SW480 (cell line): ENCODE data around the gene ZNF697.
"Not testable (repeated sequence)": the region's sequence is repeated elsewhere in the genome, so short reads cannot be mapped to it uniquely, and the experiment has no call there.

Source experiments
- DNase-seq: peaks from one replicate; pipeline ENCODE4 v3.0.0-alpha.2; 2016; ENCODE audit warnings: low spot score

The ZNF697 gene

DNA sequence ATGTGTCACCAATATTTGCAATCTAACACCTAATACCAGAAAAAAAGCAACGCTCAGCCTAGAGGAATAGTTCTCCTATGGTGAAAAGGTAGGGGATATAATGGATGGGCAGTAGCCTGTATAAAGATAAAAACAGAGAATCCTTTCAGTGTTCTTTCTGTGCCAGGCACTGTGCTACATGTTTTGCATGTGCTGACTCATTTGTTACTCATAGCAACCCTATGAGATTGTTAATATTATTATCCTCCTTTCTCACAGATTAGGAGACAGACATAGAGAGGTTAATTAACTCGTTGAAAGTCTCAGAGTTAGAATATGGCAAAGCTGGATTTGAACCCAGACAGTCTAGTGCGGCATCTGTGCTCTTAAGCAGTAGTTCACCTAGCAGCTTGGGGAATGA is 45.3 kb downstream of the ZNF697 start:
- not testable (repeated sequence) for DNase-seq

- no peak for DNase-seq
Observed at GRCh38 chr1:119602169-119602568, 45.9 kb downstream of the ZNF697 start.

- no peak for DNase-seq
Observed at GRCh38 chr1:119600976-119601375, 47.1 kb downstream of the ZNF697 start.

DNA sequence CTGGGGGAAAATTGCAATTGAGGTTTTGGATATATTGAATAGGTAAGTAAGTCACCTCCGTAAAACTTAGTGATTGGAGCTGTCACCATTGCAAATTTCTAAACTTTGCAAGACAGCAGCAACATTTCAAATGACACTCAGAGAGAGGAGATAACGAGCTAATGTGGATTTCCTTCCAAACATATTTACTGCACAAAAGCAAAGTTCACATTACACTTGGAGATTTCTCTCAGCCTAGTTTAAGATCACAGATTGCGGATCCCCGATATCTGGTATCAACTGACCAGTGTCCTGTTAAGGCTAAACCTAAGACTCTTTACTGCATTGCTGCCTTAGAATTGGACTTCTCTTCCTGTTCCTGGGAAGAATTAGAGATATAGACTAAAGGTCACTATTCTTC is 47.5 kb downstream of the ZNF697 start:
- no peak for DNase-seq

DNA sequence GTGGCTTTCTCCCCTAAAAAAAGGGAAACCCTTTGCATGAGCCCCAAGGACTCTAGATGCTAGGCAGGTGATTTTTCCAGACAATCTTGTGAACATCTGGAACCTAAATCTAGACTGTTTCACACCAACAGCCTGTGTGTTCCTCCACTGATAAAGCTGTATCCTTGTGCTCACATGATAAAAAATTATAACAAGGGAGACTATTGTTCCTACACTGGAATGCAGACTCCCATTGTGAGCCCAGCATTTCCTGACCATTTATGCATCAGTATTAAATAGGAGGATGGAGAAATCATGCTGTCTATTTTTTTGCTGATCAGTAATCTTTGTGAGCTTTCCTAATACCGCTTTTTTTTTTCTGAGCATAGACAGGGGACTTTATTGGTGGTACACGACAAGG is 52.5 kb downstream of the ZNF697 start:
- DNase-seq: no peak

DNA sequence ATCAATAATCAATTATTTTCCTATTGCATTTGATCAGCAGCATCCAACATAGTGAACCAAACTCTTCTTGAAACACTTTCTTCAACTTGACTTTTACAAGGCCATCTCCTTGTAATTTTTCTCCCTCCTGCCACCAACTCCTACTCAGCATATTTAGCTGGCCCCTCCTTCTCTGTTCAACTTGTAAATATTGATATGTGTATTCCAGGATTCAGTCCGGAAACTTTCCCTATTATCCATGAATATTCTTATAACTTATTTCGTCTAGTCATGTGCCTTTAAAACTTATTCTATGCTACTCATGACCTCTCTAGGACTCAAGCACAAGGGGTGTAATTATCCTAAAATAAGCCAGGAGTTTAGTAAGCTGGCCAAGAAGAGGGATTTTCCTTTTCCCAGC is 52.9 kb downstream of the ZNF697 start:
- no peak for DNase-seq

DNA sequence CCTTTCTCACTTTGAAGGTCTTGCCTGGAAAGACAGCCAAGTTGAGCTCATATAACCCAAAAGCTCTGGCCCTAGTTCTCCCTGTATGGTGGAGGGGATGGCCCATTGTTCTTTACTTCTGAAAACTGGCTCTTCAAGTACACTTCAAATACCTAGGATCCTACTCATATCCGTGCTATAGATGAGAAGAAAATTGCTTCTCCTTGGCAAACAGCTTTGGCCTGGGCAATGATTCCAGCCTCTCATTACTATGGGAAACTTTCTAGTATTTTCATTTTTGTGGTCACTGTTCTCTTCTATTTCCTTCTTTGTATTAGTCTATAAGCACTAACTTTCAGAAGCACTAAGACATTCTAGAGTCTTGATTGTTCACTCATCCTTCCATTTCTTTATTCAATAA is 53.7 kb downstream of the ZNF697 start:
- no peak for DNase-seq

DNA sequence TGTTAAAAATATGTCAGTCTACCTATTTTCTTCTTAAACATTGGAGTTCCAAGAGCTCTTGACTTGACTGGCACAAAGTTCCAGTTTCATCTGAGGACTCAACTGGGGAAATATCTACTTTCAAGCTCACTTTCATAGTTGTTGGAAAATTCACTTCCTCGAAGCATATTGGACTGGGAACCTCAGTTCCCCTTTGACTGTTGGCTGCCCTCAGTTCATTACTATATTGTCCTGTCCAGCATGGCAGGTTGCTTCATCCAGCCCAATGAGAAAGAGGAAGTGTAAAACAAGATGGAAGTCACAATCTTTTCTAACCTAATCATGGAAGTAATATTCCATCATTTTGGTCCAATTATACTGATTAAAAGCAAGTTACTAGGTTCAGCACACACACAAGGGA is 54.3 kb downstream of the ZNF697 start:
- no peak for DNase-seq

GRCh38 chr1:119590393-119590792 is 57.7 kb downstream of the ZNF697 start:
- no peak for DNase-seq

GRCh38 chr1:119588621-119589020 is 59.4 kb downstream of the ZNF697 start:
- no peak for DNase-seq

- DNase-seq: peak; percentile 30
Observed at GRCh38 chr1:119587341-119587740, 60.7 kb downstream of the ZNF697 start.

GRCh38 chr1:119585801-119586200 is 62.3 kb downstream of the ZNF697 start:
- not testable (repeated sequence) for DNase-seq

DNA sequence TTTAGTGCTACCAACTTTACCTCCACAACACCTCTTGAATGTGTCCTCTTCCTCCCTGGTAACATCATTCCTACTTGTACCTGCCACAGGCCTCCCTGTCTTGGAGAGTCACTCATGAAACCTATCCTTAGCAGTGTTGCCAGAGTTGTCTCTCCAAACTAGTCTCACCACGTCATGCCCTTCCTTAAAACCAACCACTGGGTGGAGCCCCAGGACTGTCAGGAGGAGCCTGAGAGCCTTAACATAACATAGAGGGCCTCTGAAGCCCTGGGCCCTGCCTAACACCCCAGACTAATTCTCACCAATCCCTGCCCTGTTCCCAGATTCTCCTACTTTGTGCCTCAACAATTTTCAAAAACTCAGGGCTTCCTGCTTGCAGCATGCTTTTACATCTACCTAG is 65.3 kb downstream of the ZNF697 start:
- DNase-seq: peak; percentile 55

DNA sequence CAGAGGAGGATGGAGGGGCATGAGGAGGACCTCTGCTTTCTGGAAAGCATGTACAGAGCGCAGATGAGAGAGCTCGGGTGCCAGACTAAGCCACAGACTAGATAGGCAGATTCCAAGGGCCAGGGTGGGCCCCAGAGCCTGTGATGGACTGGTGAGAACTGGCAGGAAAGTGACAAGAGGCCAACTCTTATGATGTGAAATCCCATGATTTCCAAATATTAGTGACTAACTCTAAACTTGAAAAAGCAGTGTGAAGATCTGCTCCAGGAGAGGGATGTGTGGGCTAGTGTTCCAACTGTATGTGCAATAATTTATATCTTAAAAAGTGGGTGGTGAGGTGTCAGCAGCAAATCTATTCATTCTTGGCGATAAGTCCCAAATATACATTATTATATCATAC is 67.0 kb downstream of the ZNF697 start:
- DNase-seq: not testable (repeated sequence)

GRCh38 chr1:119573886-119574285 is 74.2 kb downstream of the ZNF697 start:
- DNase-seq: no peak

DNA sequence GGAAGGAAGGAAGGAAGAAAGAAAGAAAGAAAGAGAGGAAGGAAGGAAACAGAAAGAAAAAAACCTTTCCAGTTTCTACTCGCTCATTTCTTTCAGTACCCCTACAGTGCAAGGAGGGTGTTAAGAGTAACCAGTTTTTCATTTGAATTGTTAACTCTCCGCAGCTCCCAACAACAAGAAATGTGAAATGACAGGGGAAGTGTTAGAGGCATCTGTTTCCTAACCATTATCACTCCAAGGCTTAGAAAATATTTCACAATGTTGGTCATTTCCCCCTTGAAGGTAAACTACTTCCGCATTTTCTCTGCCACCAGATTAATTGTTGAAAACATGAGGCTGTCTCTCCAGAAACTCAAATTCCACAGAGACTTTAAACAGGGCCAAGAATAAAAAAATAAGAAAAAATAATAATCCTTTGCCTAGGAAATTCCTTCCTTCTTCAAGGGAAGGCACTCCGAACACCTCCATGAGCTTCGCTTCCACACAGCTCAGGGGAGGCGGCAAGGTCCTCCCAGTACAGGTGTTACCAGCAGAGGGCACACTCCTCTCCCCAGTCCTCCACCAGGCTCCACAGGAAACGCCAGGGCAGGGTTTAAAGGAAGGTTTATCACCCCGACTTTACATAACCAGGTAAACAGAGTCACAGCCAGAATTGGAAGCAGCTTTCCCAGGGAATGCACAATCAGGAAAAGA is 78.0 kb downstream of the ZNF697 start:
- not testable (repeated sequence) for DNase-seq
